ENCODE data around the gene SOX11. TPM values are rescaled to one million over a fixed set of nuclear protein-coding genes. Genes with fewer than 3 reads are reported as not detected.

SOX11 gene
- polyA plus RNA-seq, 1 donor from 2014 or later = not detected

- Mint-ChIP-seq H3K9me3 (peaks cover 0 to 5% (median 0%) of the 10 kb centered on the region in 3 donors), H3K4me1 (peaks cover 0 to 3% (median 0%) of the 10 kb centered on the region in 3 donors), H3K27me3 (no peaks in the 10 kb centered on the region), H3K36me3 (no peaks in the 10 kb centered on the region), H3K27ac (no peak overlapping the region), H3K4me3 (no peak overlapping the region)
These were observed 56.8 kb downstream of the SOX11 start for GRCh38 chr2:5748946-5749345.

GRCh38 chr2:5749347-5749746, 57.2 kb downstream of the SOX11 start:
- Mint-ChIP-seq H3K4me1 (peaks cover 0 to 3% (median 0%) of the 10 kb centered on the region in 3 donors), H3K4me3 (no peak overlapping the region), H3K27me3 (no peaks in the 10 kb centered on the region), H3K27ac (no peak overlapping the region), H3K36me3 (no peaks in the 10 kb centered on the region), H3K9me3 (peaks cover 0 to 5% (median 0%) of the 10 kb centered on the region in 3 donors)

Measured in IgD-negative memory B cell (primary cell).